ENCODE data around the gene GZMB. TPM values are rescaled to one million over a fixed set of nuclear protein-coding genes. Genes with fewer than 3 reads are reported as not detected.

GZMB gene
- total and polyA plus RNA-seq, 2 experiments from 2014 or later, result not detected

GRCh38 chr14:24679248-24679961, 45.4 kb upstream of the GZMB start:
- Histone ChIP-seq H3K36me3 (replicated peaks; ENCODE audit: insufficient read depth, low read depth) (no peaks in the 10 kb centered on the region), H3K79me2 (no peaks in the 10 kb centered on the region), H2AFZ (no peak overlapping the region), H3K4me3 (no peak overlapping the region), H3K27me3 (peaks cover 18% of the 10 kb centered on the region), H3K27ac (no peak overlapping the region), H4K20me1 (ENCODE audit: insufficient read depth, poor library complexity, severe bottlenecking) (no peaks in the 10 kb centered on the region), H3K4me2 (no peak overlapping the region), H3K9me2 (replicated peaks; ENCODE audit: insufficient read depth) (no peaks in the 10 kb centered on the region), H3K9me3 (ENCODE audit: low read depth) (no peaks in the 10 kb centered on the region), H3K4me1 (ENCODE audit: insufficient read depth) (no peaks in the 10 kb centered on the region)
- WGBS (ENCODE audit: low lambda C conversion rate, missing lambda C conversion rate), result 66% methylated on average over 12 of the region's 12 CpGs
- TF ChIP-seq EZH2 (IDR thresholded peaks at IDR 0.05; ENCODE audit: borderline replicate concordance) (no peak), EZH2phosphoT487 (IDR thresholded peaks at IDR 0.05; ENCODE audit: low read depth, severe bottlenecking, unreplicated experiment) (no peak), CTCF (IDR thresholded peaks at IDR 0.05; ENCODE audit: poor library complexity) (no peak)
- no peak for DNase-seq (ENCODE audit: low spot score)

- Histone ChIP-seq H3K4me2 (peak overlapping the region; percentile 74), H3K27me3 (peaks cover 18% of the 10 kb centered on the region), H3K36me3 (replicated peaks; ENCODE audit: insufficient read depth, low read depth) (no peaks in the 10 kb centered on the region), H3K9me2 (replicated peaks; ENCODE audit: insufficient read depth) (no peaks in the 10 kb centered on the region), H3K27ac (no peak overlapping the region), H4K20me1 (ENCODE audit: insufficient read depth, poor library complexity, severe bottlenecking) (no peaks in the 10 kb centered on the region), H2AFZ (peak overlapping the region; percentile 57), H3K9me3 (ENCODE audit: low read depth) (no peaks in the 10 kb centered on the region), H3K79me2 (no peaks in the 10 kb centered on the region), H3K4me3 (no peak overlapping the region), H3K4me1 (ENCODE audit: insufficient read depth) (no peaks in the 10 kb centered on the region)
- WGBS (ENCODE audit: low lambda C conversion rate, missing lambda C conversion rate), result 5% methylated on average over 11 of the region's 11 CpGs
- no peak for TF ChIP-seq EZH2phosphoT487 (IDR thresholded peaks at IDR 0.05; ENCODE audit: low read depth, severe bottlenecking, unreplicated experiment)
- no peak for TF ChIP-seq EZH2 (IDR thresholded peaks at IDR 0.05; ENCODE audit: borderline replicate concordance)
- TF ChIP-seq CTCF (IDR thresholded peaks at IDR 0.05; ENCODE audit: poor library complexity), result peak; percentile 100
- peak; percentile 92 for DNase-seq (ENCODE audit: low spot score)
Observed at GRCh38 chr14:24678801-24679247, 44.8 kb upstream of the GZMB start.

GRCh38 chr14:24677956-24678355, 44.0 kb upstream of the GZMB start:
- no peaks in the 10 kb centered on the region for H3K4me1 ChIP-seq (ENCODE audit: insufficient read depth)
- DNase-seq (ENCODE audit: low spot score), result no peak
- H2AFZ ChIP-seq, result no peak overlapping the region
- peaks cover 18% of the 10 kb centered on the region for H3K27me3 ChIP-seq
- no peak overlapping the region for H3K4me3 ChIP-seq
- no peak overlapping the region for H3K27ac ChIP-seq
- H3K4me2 ChIP-seq, result no peak overlapping the region
- no peaks in the 10 kb centered on the region for H3K9me2 ChIP-seq (replicated peaks; ENCODE audit: insufficient read depth)
- WGBS (ENCODE audit: low lambda C conversion rate, missing lambda C conversion rate), result 85% methylated on average over 1 of the region's 1 CpG
- H3K36me3 ChIP-seq (replicated peaks; ENCODE audit: insufficient read depth, low read depth), result no peaks in the 10 kb centered on the region
- H4K20me1 ChIP-seq (ENCODE audit: insufficient read depth, poor library complexity, severe bottlenecking), result no peaks in the 10 kb centered on the region
- no peak for TF ChIP-seq EZH2phosphoT487 (IDR thresholded peaks at IDR 0.05; ENCODE audit: low read depth, severe bottlenecking, unreplicated experiment)
- TF ChIP-seq CTCF (IDR thresholded peaks at IDR 0.05; ENCODE audit: poor library complexity), result no peak
- TF ChIP-seq EZH2 (IDR thresholded peaks at IDR 0.05; ENCODE audit: borderline replicate concordance), result no peak
- no peaks in the 10 kb centered on the region for H3K79me2 ChIP-seq
- no peaks in the 10 kb centered on the region for H3K9me3 ChIP-seq (ENCODE audit: low read depth)

Data from hepatocyte (in vitro differentiated cells).